ENCODE data around the gene CELSR2.
A peak's percentile ranks its signal among the peaks of the same experiment; 100 is the strongest.

The CELSR2 gene

GRCh38 chr1:109207467-109208103 is 41.8 kb upstream of the CELSR2 start:
- Histone ChIP-seq H3K4me3 (ENCODE audit: low read depth, low read length) (no peak overlapping the region), H3K27me3 (ENCODE audit: insufficient read depth, low read depth, severe bottlenecking) (no peaks in the 10 kb centered on the region), H3K36me3 (peaks cover 7% of the 10 kb centered on the region), H3K9me3 (ENCODE audit: severe bottlenecking) (no peaks in the 10 kb centered on the region), H3K27ac (no peak overlapping the region)
- TF ChIP-seq CTCF (IDR thresholded peaks at IDR 0.05; ENCODE audit: low read depth, low read length), result no peak
- DNase-seq, result no peak

- TF ChIP-seq CTCF (IDR thresholded peaks at IDR 0.05; ENCODE audit: low read depth, low read length), result no peak
- H3K27ac ChIP-seq, result no peak overlapping the region
- DNase-seq, result no peak
- H3K4me3 ChIP-seq (ENCODE audit: low read depth, low read length), result no peak overlapping the region
- H3K9me3 ChIP-seq (ENCODE audit: severe bottlenecking), result no peaks in the 10 kb centered on the region
- H3K27me3 ChIP-seq (ENCODE audit: insufficient read depth, low read depth, severe bottlenecking), result no peaks in the 10 kb centered on the region
- H3K36me3 ChIP-seq, result peaks cover 7% of the 10 kb centered on the region
Measured at GRCh38 chr1:109208394-109208793, 40.9 kb upstream of the CELSR2 start.

- DNase-seq, result no peak
- H3K9me3 ChIP-seq (ENCODE audit: severe bottlenecking), result no peaks in the 10 kb centered on the region
- H3K27ac ChIP-seq, result no peak overlapping the region
- H3K4me3 ChIP-seq (ENCODE audit: low read depth, low read length), result no peak overlapping the region
- TF ChIP-seq CTCF (IDR thresholded peaks at IDR 0.05; ENCODE audit: low read depth, low read length), result no peak
- H3K36me3 ChIP-seq, result peaks cover 8% of the 10 kb centered on the region
- H3K27me3 ChIP-seq (ENCODE audit: insufficient read depth, low read depth, severe bottlenecking), result no peaks in the 10 kb centered on the region
Measured at GRCh38 chr1:109208836-109209463, 40.4 kb upstream of the CELSR2 start.

- Histone ChIP-seq H3K4me3 (ENCODE audit: low read depth, low read length) (no peak overlapping the region), H3K27me3 (ENCODE audit: insufficient read depth, low read depth, severe bottlenecking) (no peaks in the 10 kb centered on the region), H3K36me3 (peaks cover 16% of the 10 kb centered on the region), H3K9me3 (ENCODE audit: severe bottlenecking) (no peaks in the 10 kb centered on the region), H3K27ac (no peak overlapping the region)
- no peak for TF ChIP-seq CTCF (IDR thresholded peaks at IDR 0.05; ENCODE audit: low read depth, low read length)
- DNase-seq, result no peak
Measured at GRCh38 chr1:109210058-109210457, 39.3 kb upstream of the CELSR2 start.

- no peaks in the 10 kb centered on the region for H3K27me3 ChIP-seq (ENCODE audit: insufficient read depth, low read depth, severe bottlenecking)
- DNase-seq, result no peak
- H3K27ac ChIP-seq, result peak overlapping the region; percentile 96
- peaks cover 30% of the 10 kb centered on the region for H3K36me3 ChIP-seq
- peak overlapping the region; percentile 58 for H3K4me3 ChIP-seq (ENCODE audit: low read depth, low read length)
- H3K9me3 ChIP-seq (ENCODE audit: severe bottlenecking), result no peaks in the 10 kb centered on the region
- TF ChIP-seq CTCF (IDR thresholded peaks at IDR 0.05; ENCODE audit: low read depth, low read length), result no peak
Measured at GRCh38 chr1:109213345-109213823, 36.0 kb upstream of the CELSR2 start.
